HG03575 (cell line): ENCODE measurements around the gene UBL5.
"Not testable (repeated sequence)": the region's sequence is repeated elsewhere in the genome, so short reads cannot be mapped to it uniquely, and the experiment has no call there.

ENCODE experiments used
- ATAC-seq: cut with Tn5 transposase; IDR thresholded peaks from one replicate; pipeline ENCODE4 v1.9.1; 2021; ENCODE audit not compliant: unreplicated experiment, insufficient number of reproducible peaks, low FRiP score; ENCODE audit errors: extremely low read depth

The UBL5 gene

DNA sequence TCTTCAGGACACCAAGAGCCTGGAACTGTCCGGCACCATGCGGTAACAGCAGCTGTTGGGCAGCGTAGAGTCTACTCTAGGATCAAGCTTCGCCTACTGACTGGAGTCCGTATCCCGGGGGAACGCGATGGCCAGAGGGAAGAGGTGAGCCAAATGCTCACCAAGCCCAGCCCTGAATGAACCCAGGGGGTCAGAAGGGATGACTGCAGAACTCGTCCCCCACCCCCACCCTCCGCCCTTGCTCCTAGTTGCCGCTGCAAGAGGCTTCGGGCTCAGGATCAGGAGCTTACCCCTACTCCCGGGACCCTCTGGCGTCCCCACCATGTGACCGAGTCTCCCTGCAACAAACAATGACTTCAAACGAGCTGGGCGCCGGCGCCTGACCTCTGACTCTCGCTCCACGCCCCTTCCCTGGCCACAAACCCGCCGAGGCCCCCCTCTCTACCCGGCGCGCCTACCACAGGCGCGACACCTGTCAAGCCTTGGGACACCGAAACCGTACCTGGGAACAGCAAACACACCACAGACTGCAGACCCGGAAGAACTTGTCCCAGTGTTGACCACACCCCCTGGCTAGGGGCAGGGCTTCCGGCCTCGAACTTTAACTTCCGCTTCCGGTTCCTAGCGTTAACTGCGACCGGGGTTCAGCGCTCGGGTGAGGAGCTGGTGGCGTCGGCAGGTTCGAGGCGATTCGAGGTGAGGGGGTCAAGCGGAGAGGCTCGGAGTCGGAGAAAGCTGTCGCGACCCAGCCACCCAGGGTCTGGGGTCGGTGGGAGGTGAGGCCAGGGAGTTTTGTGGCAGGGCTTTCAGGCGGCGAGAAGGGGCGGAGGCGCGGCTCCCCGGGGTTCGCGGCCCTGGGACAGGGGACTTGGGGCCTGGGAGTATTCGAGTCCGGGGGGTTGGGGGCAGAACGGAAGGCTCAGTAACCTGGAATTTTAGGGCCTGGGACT, at the start of gene UBL5:
Gene UBL5 (plus strand): TSS at position 630 of the 950 bp plus-strand sequence. CDS start 420 bp downstream, outside the sequence.
- ATAC-seq, result no peak

DNA sequence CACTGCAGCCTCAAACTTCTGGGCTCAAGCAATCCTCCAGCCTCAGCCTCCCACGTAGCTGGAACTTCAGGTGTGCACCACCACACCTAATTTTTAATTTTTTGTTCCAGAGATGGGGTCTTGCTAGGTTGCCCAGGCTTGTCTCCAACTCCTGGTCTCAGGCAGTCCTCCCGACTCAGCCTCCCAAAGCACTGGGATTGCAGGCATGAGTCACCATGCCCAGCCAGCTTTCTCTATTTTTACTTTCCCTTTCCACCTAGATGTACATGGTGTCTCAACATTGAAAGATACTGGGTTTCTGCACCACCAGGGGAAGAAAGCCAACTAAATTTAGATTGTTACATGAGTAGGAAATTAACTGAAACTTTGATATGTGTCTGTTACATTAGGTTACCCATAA, 45.4 kb upstream of the UBL5 start:
- no peak for ATAC-seq

DNA sequence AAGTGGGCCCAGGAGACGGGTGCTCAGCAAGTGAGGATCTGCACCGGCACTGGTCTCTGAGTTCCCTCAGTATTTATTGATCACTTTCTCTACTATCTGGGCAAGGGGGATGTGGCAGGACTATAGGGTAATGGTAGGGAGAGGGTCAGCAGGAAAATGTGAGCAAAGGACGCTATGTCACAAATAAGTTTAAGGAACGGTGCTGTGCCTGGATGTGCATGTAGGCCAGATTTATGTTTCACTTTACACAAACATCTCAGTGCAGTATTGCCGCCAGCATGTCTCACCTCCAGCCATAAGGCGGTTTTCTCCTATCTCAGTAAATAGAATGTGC, 43.6 kb upstream of the UBL5 start:
- ATAC-seq, result not testable (repeated sequence)

DNA sequence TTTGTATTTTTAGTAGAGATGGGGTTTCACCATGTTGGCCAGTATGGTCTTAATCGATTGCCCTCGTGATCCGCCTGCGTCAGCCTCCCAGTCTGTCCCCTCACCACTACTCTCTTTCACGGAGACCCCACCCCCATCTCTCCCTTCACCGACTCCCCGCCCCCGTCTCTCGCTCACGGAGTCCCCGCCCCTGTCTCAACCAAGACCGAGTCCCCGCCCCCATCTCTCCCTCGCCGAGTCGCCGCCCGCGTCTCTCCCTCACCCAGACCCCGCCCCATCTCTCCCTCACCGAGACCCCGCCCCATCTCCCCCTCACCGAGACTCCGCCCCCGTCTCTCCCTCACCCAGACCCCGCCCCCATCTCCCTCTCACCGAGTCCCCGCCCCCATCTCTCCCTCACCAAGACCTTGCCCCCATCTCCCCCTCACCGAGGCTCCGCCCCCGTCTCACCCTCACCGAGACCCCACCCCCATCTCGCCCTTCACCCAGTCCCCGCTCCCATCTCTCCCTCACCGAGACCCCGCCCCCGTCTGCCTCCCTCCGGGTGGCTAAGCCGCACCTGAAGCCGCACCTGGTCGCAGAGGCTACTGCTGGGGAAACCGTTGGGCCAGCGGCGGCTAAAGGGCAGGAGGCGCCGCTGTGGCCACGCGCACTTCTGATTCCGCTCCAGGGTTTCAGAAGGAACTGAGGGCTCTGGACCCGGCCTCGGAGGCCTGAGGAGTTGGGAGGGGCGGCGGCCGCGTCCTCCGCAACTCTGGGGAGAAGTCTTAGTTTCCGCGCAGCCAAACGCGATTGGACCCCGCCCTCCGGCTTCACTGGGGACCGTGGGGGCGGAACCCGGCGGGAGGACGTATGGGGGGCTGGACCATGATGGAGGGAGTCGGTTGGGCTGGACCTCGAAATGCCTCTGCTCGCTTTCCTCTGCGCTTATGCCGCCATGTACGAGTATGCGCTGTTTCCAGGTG, 42.1 kb upstream of the UBL5 start:
- no peak for ATAC-seq

DNA sequence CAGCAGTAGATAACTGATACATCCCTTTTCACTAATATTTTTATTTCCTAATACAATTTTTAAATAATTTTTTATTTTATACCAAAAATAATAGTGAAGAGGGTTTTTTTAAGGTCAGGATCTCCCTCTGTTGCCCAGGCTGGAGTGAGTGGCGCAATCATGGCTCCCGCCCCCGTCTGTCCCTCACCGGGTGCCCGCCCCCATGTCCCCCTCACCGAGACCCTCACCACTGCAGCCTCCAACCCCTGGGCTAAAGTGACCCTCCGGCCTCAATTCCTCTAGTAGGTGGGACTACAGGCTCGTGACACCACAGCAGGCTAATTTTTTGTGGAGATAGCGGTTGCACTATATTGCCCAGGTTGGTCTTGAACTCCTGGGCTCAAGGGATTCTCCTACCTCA, 41.4 kb upstream of the UBL5 start:
- ATAC-seq, result no peak

DNA sequence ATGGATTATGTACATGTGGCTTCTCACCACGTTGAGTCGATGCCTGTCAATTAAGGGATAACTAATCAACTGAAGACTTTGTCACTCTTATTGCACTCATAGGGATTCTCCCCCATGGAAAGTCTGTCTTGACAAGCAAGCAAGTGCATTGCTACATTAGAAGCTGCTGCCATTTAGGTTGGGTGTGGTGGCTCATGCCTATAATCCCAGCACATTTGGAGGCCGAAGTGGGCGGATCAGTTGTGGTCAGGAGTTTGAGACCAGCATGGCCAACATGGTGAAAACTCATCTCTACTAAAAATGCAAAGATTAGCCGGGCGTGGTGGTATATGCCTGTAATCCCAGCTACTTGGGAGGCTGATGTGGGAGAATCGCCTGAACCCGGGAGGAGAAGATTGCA, 40.9 kb upstream of the UBL5 start:
- ATAC-seq, result no peak

DNA sequence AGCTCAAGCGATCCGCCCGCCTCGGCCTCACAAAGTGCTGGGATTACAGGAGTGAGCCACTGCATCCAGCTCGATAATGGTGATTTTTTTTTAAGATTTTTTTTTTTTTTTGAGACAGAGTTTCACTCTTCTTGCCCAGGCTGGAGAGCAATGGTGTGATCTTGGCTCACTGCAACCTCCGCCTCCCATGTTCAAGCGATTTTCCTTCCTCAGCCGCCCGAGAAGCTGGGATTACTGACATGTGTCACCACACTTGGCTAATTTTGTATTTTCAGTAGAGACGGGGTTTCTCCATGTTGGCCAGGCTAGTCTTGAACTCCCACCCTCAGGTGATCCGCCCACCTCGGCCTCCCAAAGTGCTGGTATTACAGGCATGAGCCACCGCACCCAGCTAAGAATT, 39.1 kb upstream of the UBL5 start:
- ATAC-seq, result not testable (repeated sequence)

DNA sequence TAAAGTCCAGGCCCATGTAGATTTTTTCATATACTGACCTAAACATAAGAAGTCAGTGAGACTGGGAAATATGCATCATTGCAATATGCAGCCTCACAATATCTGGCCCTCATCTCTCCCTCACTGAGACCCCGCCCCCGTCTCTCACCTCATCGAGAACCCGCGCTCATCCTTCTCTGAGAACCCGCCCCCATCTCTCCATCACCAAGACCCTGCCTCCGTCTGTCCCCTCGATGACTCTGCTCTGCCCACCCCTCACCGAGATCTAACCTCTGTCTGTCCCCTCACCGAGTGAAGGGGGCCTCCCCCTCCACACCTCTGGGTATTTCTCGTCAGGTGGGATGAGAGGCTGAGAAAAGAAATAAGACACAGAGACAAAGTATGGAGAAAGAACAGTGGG, 38.7 kb upstream of the UBL5 start:
- ATAC-seq, result no peak

DNA sequence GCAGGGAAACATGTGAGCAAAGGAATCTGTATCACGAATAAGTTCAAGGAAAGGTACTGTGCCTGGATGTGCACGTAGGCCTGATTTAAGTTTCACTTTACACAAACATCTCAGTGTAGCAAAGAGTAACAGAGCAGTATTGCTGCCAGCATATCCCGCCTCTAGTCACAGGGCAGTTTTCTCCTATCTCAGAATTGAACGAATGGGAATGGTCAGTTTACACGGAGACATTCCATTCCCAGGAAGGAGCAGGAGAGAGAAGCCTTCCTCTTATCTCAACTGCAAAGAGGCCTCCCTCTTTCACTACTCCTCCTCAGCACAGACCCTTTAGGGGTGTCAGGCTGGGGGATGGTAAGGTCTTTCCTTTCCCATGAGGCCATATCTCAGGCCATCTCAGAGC, 38.1 kb upstream of the UBL5 start:
- ATAC-seq, result not testable (repeated sequence)

DNA sequence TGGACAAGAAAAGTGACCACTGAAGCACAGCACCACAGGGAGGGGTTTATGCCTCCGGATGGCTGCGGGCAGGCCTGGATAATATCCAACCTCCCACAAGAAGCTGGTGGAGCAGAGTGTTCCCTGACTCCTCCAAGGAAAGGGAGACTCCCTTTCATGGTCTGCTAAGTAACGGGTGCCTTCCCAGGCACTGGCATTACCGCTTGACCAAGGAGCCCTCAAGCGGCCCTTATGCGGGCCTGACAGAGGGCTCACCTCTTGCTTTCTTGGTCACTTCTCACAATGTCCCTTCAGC, 36.7 kb upstream of the UBL5 start:
- ATAC-seq, result not testable (repeated sequence)

DNA sequence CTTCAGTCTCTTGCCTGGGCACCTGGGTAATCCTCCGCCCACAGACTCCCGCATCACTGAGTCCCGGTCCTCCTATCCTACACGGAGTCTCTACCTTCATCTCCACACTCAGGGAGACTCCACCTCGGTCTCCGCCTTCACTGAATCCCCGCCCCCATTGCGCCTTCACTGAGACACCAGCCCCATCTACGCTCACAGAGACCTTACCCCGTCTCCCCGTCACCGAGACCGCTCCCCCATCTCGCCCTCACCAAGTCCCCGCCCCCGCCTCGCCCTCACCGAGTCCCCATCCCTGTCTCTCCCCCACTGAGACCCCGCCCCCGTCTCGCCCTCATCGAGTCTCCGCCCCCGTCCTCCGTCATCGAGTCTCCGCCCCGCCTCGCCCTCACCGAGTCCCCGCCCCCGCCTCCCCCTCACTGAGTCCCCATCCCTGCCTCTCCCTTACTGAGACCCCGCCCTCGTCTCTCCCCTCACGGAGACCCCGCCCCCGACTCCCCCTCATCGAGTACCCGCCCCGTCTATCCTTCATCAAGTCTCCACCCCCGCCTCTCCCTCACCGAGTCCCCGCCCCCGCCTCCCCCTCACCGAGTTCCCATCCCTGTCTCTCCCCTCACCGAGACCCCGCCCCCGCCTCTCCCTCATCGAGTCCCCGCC, 36.0 kb upstream of the UBL5 start:
- ATAC-seq, result no peak

DNA sequence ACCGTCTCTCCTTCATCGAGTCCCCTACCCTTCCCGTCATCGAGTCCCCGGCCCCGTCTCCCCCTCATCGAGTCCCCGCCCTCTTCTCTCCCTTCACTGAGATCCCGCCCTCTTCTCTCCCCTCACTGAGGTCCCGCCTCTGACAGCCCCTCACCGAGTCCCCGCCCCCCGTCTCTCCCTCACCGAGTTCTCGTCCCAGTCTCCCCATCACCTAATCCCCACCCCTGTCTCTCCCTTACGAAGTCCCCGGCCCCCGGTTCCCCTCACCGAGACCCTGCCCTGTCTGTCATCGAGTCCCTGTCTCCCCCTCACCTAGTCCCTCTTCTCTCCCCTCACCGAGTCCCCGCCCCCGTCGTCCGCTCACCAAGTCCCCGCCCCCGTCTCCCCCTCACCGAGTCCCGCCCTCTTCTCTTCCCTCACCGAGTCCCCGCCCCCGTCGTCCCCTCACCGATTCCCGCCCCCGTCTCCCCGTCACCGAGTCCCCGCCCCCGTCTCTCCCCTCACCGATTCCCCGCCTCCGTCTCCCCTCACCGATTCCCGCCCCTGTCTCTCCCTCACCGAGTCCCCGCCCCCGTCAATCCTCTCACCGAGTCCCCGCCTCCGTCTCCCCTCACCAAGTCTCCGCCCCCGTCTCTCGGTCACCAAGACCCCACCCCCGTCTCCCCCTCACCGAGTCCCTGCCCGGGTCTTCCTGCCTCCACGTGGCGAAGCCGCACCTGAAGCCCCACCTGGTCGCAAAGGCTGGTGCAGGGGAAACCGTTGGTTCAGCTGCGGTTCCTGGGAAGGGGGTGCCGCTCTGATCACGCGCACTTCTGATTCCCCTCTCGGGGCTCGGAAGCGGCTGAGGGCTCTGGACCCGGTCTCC, 35.3 kb upstream of the UBL5 start:
- ATAC-seq, result no peak

DNA sequence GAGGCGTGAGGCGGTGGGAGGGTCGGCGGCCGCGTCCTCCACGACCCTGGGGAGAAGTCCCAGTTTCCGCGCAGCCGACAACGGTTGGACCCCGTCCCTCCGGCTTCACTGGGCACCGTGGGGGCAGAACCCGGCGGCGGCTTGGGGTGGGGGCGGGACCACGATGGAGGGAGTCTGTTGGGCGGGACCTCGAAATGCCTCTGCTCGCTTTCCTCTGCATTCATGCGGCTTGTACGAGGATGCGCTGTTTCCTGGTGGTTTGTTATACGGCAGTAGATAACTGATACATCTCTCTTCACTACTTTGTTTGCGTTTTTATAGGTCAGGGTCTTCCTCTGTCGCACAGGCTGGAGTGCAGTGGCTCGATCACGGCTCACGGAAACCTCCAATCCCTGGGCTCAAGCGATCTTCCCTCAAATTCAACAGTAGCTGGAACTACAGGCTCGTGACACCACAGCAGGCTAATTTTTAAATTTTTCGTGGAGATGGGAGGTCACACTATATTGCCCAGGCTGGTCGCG, 34.6 kb upstream of the UBL5 start:
- no peak for ATAC-seq

DNA sequence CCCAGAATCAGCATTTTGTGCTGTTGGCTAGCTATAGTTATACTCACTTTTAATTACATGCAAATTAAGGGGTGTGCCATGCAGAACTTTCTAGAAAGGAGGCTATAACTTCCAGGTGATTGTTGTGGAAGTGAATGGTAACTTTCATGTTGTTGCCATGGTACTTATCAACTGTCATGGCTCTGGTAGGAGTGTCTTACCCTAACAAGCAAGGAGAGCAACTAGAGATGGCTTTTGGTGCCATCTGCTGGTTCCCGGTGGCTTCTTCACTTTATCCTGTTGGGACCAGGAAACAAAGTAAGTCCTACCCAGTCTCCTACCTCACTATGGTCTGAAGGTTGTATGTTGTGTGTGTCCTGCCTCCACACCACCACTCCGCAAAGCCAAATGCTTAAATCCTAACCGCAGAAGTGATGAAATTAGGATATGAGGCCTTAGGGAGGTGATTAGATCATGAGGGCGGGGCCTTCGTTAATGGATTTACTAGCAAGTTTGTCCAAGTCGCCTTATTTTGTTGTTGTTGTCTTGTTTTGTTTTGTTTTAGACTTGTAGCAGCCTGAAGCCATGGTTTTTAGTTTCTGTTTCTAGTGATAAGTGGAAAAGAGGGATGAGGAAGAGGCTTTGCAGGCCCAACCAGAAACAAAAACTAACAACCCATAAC, 31.5 kb upstream of the UBL5 start:
- no peak for ATAC-seq

DNA sequence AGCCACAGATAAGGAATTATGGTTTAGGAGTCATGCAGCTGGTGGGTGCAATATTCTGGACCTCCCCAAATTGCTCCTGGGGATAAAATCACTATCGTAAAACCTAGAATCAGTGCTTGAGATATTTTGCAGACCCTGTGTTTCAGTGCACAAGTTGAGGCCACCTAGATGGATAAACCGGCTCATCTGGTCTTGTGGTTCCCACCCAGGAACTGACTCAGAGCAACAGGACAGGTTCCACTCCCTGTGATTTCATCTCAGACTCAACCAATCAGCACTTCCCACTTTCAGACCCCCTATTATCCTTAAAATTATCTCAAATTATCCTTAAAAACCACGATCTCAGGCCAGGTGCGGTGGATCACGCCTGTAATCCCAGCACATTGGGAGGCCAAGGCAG, 29.8 kb upstream of the UBL5 start:
- ATAC-seq, result no peak

DNA sequence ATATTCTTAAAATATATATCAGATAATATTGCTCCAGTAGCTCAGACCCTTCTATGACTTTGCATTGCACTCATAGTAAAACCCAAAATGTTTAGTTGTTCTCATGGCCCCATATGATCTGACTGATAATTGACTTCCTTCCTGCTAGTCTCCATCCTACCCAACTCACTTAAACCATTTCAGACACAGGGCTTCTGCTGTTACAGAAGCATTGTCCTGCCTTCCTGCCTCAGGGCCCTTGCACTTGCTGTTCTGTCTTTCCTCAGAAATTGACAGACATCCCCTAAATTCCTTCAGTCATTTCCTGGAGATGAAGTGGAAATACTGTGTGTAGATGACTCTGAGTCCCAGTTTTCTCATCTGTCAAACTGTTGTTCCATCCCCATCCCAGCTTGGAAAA, 28.6 kb upstream of the UBL5 start:
- no peak for ATAC-seq

DNA sequence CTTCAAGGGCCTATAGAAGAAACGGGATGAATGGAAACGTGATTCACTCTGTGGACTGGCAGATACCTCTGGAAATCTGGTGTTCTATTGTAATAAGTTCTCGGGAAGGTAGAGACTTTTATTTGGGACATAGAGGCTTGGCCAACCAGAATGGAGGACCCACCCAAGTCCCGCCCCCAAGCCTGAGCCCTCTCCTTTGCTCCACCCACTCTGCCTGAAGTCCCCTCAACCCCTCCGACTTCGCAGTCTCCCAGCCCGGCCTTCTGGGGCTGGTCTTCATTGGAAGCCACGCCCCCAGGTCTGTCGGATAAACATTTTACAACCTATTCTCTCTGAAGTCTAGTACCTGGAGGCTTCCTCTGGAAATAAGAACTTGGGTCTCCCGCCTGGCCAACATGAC, 25.7 kb upstream of the UBL5 start:
- ATAC-seq, result no peak

DNA sequence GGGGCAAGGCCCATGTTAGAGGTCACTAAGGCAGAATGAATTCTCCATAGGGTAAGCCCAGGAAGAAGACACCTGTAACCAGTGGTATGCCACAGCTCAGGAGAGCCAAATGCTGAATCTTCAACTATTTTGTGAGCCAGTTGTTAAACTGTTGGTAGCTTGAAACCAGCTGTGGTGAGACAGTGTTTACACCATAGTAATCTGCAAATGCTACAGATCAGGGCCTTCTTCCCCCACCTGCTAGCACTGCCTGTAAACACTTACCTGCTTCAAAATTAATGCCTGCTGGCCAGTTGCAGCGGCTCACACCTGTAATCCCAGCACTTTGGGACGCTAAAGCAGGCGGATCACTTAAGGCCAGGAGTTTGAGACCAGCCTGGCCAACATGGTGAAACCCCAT, 20.9 kb upstream of the UBL5 start:
- ATAC-seq, result no peak
